SIG-M5 treated with dmso at 0.1 percent for 504 hours (cell line): Measurements from ENCODE around the gene TREML4.

Experiments
- DNase-seq: peaks from one replicate; lab custom pipeline; 2025; ENCODE audit not compliant: unreplicated experiment; lab: John Stamatoyannopoulos, UW

Gene TREML4

GRCh38 chr6:41252401-41253169 is 24.4 kb downstream of the TREML4 start:
- no peak for DNase-seq

GRCh38 chr6:41255110-41255509 is 27.0 kb downstream of the TREML4 start:
- DNase-seq, result no peak

- no peak for DNase-seq
Measured at GRCh38 chr6:41255638-41256246, 27.6 kb downstream of the TREML4 start.

GRCh38 chr6:41256383-41256782 is 28.2 kb downstream of the TREML4 start:
- no peak for DNase-seq

- no peak for DNase-seq
Measured at GRCh38 chr6:41257369-41258195, 29.4 kb downstream of the TREML4 start.

- no peak for DNase-seq
Measured at GRCh38 chr6:41258196-41258493, 30.0 kb downstream of the TREML4 start.

GRCh38 chr6:41262401-41262800 is 34.3 kb downstream of the TREML4 start:
- no peak for DNase-seq

- DNase-seq, result no peak
Measured at GRCh38 chr6:41263267-41263666, 35.1 kb downstream of the TREML4 start.

- no peak for DNase-seq
Measured at GRCh38 chr6:41266541-41266940, 38.4 kb downstream of the TREML4 start.

- no peak for DNase-seq
Measured at GRCh38 chr6:41268478-41268877, 40.3 kb downstream of the TREML4 start.

- no peak for DNase-seq
Measured at GRCh38 chr6:41269166-41269565, 41.0 kb downstream of the TREML4 start.

GRCh38 chr6:41269716-41270115 is 41.6 kb downstream of the TREML4 start:
- no peak for DNase-seq

GRCh38 chr6:41271901-41272395 is 43.8 kb downstream of the TREML4 start:
- DNase-seq, result peak; percentile 93

GRCh38 chr6:41272591-41273240 is 44.6 kb downstream of the TREML4 start:
- no peak for DNase-seq

- DNase-seq, result no peak
Measured at GRCh38 chr6:41273714-41274113, 45.6 kb downstream of the TREML4 start.

GRCh38 chr6:41274256-41274655 is 46.1 kb downstream of the TREML4 start:
- no peak for DNase-seq

GRCh38 chr6:41275489-41275888 is 47.3 kb downstream of the TREML4 start:
- DNase-seq, result no peak

- peak; percentile 19 for DNase-seq
Measured at GRCh38 chr6:41277605-41278004, 49.5 kb downstream of the TREML4 start.

GRCh38 chr6:41278699-41279405 is 50.7 kb downstream of the TREML4 start:
- peak; percentile 64 for DNase-seq

GRCh38 chr6:41280381-41281057 is 52.4 kb downstream of the TREML4 start:
- peak; percentile 65 for DNase-seq
